WTC11 (cell line): Measurements from ENCODE around the gene EHMT1. TPM values are rescaled to one million over a fixed set of nuclear protein-coding genes. Genes with fewer than 3 reads are reported as not detected.

Experiments
- ATAC-seq: fragments of 200-7000 bp; cut with Tn5 transposase; 2 replicates; pipeline ENCODE4 v1.10.0; 2021; ENCODE audit warnings: mild to moderate bottlenecking, moderate library complexity
- CTCF ChIA-PET: fragments of 300-600 bp; sonication (Branson Sonifier 250); formaldehyde crosslinking; loops from one replicate; lab custom pipeline; 2021; ENCODE audit warnings: antibody characterized with exemption; lab: Charles Lee
- POLR2A ChIA-PET: fragments of 350-600 bp; sonication (Branson Sonifier 250); formaldehyde crosslinking; loops from one replicate; lab custom pipeline; 2021; ENCODE audit warnings: antibody characterized with exemption; lab: Charles Lee
- DNase-seq: peaks from one replicate; pipeline ENCODE4 v3.0.0; 2021; ENCODE audit warnings: low spot score
- H3K27ac Mint-ChIP-seq: 2 replicates; pipeline ENCODE4 v1.8.0; 2021; ENCODE audit warnings: mixed read lengths
- H3K27me3 Mint-ChIP-seq: 2 replicates; pipeline ENCODE4 v1.8.0; 2021; ENCODE audit warnings: low read depth, mild to moderate bottlenecking, moderate library complexity, mixed read lengths
- H3K36me3 Mint-ChIP-seq: 2 replicates; pipeline ENCODE4 v1.8.0; 2021; ENCODE audit warnings: mixed read lengths
- H3K4me1 Mint-ChIP-seq: 2 replicates; pipeline ENCODE4 v1.8.0; 2022; ENCODE audit warnings: mixed read lengths
- H3K4me3 Mint-ChIP-seq: 2 replicates; pipeline ENCODE4 v1.8.0; 2021; ENCODE audit warnings: mild to moderate bottlenecking, moderate library complexity, mixed read lengths
- H3K9me3 Mint-ChIP-seq: 2 replicates; pipeline ENCODE4 v1.8.0; 2021; ENCODE audit warnings: mixed read lengths
- ATF1 ChIP-seq: sonication (generic); formaldehyde crosslinking; IDR thresholded peaks from 2 replicates; pipeline ENCODE4 v1.8.1; 2023; ENCODE audit warnings: mild to moderate bottlenecking, moderate library complexity, missing genetic modification reagents
- CBFB ChIP-seq: sonication (generic); formaldehyde crosslinking; IDR thresholded peaks from 2 replicates; pipeline ENCODE4 v1.8.1; 2022; ENCODE audit warnings: mild to moderate bottlenecking, low read depth, missing genetic modification reagents
- CTCF ChIP-seq: fragments of 200-600 bp; IDR thresholded peaks from 2 replicates; pipeline ENCODE4 v1.8.0; 2022; ENCODE audit warnings: antibody characterized with exemption
- ETV6 ChIP-seq: sonication (generic); formaldehyde crosslinking; IDR thresholded peaks from 2 replicates; pipeline ENCODE4 v1.8.1; 2022; ENCODE audit warnings: mild to moderate bottlenecking, missing genetic modification reagents
- GTF2I ChIP-seq: fragments of 250-450 bp; sonication (Bioruptor Pico); conservative IDR thresholded peaks from 2 replicates; pipeline ENCODE4 v1.4.0; 2021; ENCODE audit warnings: mild to moderate bottlenecking
- JAZF1 ChIP-seq: fragments of 250-450 bp; sonication (Bioruptor Pico); IDR thresholded peaks from 2 replicates; pipeline ENCODE4 v1.9.0; 2021; ENCODE audit warnings: moderate library complexity, mild to moderate bottlenecking, inconsistent platforms
- NFE2L1 ChIP-seq: sonication (generic); formaldehyde crosslinking; IDR thresholded peaks from 2 replicates; pipeline ENCODE4 v1.8.1; 2023; ENCODE audit warnings: missing genetic modification reagents
- NR3C1 ChIP-seq: sonication (generic); formaldehyde crosslinking; conservative IDR thresholded peaks from 2 replicates; pipeline ENCODE4 v1.8.1; 2023; ENCODE audit warnings: low read depth, mild to moderate bottlenecking, missing genetic modification reagents
- PRRX2 ChIP-seq: fragments of 250-450 bp; sonication (Bioruptor Pico); IDR thresholded peaks from 2 replicates; pipeline ENCODE4 v1.8.0; 2021; ENCODE audit warnings: mild to moderate bottlenecking
- STAT6 ChIP-seq: sonication (generic); formaldehyde crosslinking; conservative IDR thresholded peaks from 2 replicates; pipeline ENCODE4 v1.8.1; 2023; ENCODE audit warnings: mild to moderate bottlenecking, low read depth, missing genetic modification reagents, moderate library complexity
- TCF7 ChIP-seq: sonication (generic); formaldehyde crosslinking; IDR thresholded peaks from 2 replicates; pipeline ENCODE4 v1.8.0; 2022; ENCODE audit warnings: mild to moderate bottlenecking, low read depth, missing genetic modification reagents, moderate library complexity
- ZBTB21 ChIP-seq: sonication (generic); formaldehyde crosslinking; IDR thresholded peaks from 2 replicates; pipeline ENCODE4 v1.8.1; 2023; ENCODE audit warnings: mild to moderate bottlenecking, missing genetic modification reagents, borderline replicate concordance
- ZNF219 ChIP-seq: sonication (generic); formaldehyde crosslinking; IDR thresholded peaks from 2 replicates; pipeline ENCODE4 v1.8.0; 2023; ENCODE audit warnings: missing genetic modification reagents, mild to moderate bottlenecking, borderline replicate concordance
- ZNF281 ChIP-seq: sonication (generic); formaldehyde crosslinking; IDR thresholded peaks from 2 replicates; pipeline ENCODE4 v1.8.0; 2023; ENCODE audit warnings: mild to moderate bottlenecking, missing genetic modification reagents
- ZNF416 ChIP-seq: fragments of 250-450 bp; sonication (Bioruptor Pico); IDR thresholded peaks from 2 replicates; pipeline ENCODE4 v1.9.0; 2021; ENCODE audit warnings: mild to moderate bottlenecking, inconsistent platforms
- ZNF425 ChIP-seq: fragments of 250-450 bp; sonication (Bioruptor Pico); conservative IDR thresholded peaks from 2 replicates; pipeline ENCODE4 v1.9.0; 2021; ENCODE audit warnings: mild to moderate bottlenecking
- ZNF671 ChIP-seq: fragments of 250-450 bp; sonication (Bioruptor Pico); IDR thresholded peaks from 2 replicates; pipeline ENCODE4 v1.8.0; 2021; ENCODE audit warnings: mild to moderate bottlenecking
- ZSCAN18 ChIP-seq: fragments of 250-450 bp; sonication (Bioruptor Pico); IDR thresholded peaks from 2 replicates; pipeline ENCODE4 v2.1.2; 2022; ENCODE audit warnings: mild to moderate bottlenecking, moderate library complexity
- total RNA-seq: library from RNA; stranded (reverse); gene quantifications from 3 replicates; pipeline ENCODE4 v1.2.3, GENCODE V29; 2021

EHMT1 gene
- total RNA-seq, 1 experiment from 2014 or later: 170 TPM

- no peak for TF ChIP-seq CTCF
- TF ChIP-seq, all 79 proteins: peak for 0
Measured at GRCh38 chr9:137648396-137648795, 29.6 kb downstream of the EHMT1 start (continued).

- Mint-ChIP-seq H3K9me3 (no peaks in the 10 kb centered on the region), H3K36me3 (peaks cover 20% of the 10 kb centered on the region), H3K27ac (peak overlapping the region; percentile 97), H3K4me1 (peaks cover 29% of the 10 kb centered on the region)
- no peak for DNase-seq
- POLR2A ChIA-PET: no interaction called here
- no peak for TF ChIP-seq TCF7 (CRISPR knock-in tag)
- no peak for TF ChIP-seq ZNF281 (CRISPR knock-in tag)
- no peak for TF ChIP-seq JAZF1
- TF ChIP-seq ZNF416 (CRISPR knock-in tag): no peak
- no peak for TF ChIP-seq ZNF425 (CRISPR knock-in tag)
- TF ChIP-seq ZNF219 (CRISPR knock-in tag): no peak
- TF ChIP-seq NR3C1: no peak
- TF ChIP-seq CBFB: no peak
- TF ChIP-seq ZBTB21 (CRISPR knock-in tag): no peak
- TF ChIP-seq STAT6 (CRISPR knock-in tag): no peak
- TF ChIP-seq ZNF671 (CRISPR knock-in tag): no peak
- no peak for TF ChIP-seq GTF2I (CRISPR knock-in tag)
- TF ChIP-seq ZSCAN18 (CRISPR knock-in tag): no peak
- no peak for TF ChIP-seq PRRX2 (CRISPR knock-in tag)
- TF ChIP-seq NFE2L1: no peak
- no peak for TF ChIP-seq ATF1
- TF ChIP-seq ETV6: no peak
- TF ChIP-seq, all 79 proteins: peak for 0
- H3K27me3 Mint-ChIP-seq: no peaks in the 10 kb centered on the region
- CTCF ChIA-PET: no interaction called here
- no peak overlapping the region for H3K4me3 Mint-ChIP-seq
- ATAC-seq: no peak
Measured at GRCh38 chr9:137649553-137649952, 30.7 kb downstream of the EHMT1 start.
